GM18873 (cell line): Measurements from ENCODE around the gene ATP2C1.
"Not testable (repeated sequence)": the region's sequence is repeated elsewhere in the genome, so short reads cannot be mapped to it uniquely, and the experiment has no call there.

ENCODE experiments used
- ATAC-seq: cut with Tn5 transposase; IDR thresholded peaks from one replicate; pipeline ENCODE4 v1.9.1; 2021; ENCODE audit warnings: mild to moderate bottlenecking, moderate library complexity, moderate number of reproducible peaks; ENCODE audit not compliant: unreplicated experiment, low FRiP score

The ATP2C1 gene

DNA sequence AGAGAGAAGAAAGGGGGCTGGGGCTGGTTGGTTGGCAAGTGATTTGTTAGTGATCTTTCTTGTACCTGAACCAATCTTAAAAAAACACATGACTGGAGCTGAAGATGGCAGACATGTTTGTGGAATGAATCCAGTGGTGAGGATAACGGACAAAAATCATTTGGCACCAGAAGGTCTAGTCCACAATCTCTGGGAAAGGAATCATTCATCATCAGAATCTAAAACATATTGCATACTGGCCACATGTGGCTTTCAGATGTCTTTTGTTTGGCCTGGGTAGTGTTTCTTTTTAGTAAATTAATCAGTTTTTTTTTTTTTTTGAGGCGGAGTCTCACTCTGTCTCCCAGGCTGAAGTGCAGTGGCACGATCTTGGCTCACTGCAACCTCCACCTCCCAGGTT lies 137.8 kb downstream of the ATP2C1 start:
- ATAC-seq: no peak

DNA sequence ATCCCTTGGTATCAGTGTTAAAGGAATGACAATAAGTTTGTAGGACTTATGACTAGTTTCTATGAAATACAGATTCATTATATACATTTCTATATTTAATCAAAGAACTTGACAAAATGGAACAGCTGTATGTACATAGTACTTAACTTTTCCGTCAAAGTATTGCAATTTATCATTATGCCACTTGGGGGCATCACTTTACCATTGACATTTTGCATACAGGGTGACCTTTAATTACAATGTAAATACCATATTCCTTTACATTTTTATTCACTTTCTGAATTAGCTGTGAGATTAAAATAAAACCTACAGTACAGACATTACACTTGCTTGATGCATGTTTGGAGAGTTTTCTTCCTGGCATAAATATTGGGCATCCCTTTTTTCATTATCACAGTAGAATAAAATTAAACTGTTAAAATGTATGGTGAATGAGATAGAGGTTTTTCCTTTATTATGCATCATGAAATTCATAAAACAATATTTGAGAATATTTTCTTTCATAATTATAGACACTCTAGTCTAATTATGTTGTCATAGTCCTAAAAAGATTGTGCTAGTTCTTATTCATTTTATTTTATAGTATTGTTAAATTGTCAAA lies 139.7 kb downstream of the ATP2C1 start:
- no peak for ATAC-seq

- no peak for ATAC-seq
These were observed 142.4 kb downstream of the ATP2C1 start for GRCh38 chr3:131036200-131036816.

DNA sequence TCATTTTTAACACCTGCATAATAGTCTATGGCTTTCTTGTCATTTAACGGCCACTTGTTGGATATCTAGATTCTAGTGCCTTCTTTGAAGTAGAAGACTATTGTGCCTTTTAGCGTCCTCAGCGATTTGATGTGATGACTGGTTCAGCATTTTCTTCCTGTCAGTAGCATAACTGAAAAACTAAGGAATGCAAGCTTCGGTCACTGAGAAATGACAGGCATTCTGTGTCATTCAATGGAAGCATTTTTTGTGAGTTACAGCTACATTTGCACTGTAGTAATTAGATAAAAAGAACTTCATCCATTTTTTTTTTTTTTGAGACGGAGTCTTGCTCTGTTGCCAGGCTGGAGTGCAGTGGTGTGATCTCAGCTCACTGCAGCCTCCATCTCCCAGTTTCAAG lies 143.1 kb downstream of the ATP2C1 start:
- no peak for ATAC-seq

GRCh38 chr3:131038326-131038725 lies 144.4 kb downstream of the ATP2C1 start:
- no peak for ATAC-seq

DNA sequence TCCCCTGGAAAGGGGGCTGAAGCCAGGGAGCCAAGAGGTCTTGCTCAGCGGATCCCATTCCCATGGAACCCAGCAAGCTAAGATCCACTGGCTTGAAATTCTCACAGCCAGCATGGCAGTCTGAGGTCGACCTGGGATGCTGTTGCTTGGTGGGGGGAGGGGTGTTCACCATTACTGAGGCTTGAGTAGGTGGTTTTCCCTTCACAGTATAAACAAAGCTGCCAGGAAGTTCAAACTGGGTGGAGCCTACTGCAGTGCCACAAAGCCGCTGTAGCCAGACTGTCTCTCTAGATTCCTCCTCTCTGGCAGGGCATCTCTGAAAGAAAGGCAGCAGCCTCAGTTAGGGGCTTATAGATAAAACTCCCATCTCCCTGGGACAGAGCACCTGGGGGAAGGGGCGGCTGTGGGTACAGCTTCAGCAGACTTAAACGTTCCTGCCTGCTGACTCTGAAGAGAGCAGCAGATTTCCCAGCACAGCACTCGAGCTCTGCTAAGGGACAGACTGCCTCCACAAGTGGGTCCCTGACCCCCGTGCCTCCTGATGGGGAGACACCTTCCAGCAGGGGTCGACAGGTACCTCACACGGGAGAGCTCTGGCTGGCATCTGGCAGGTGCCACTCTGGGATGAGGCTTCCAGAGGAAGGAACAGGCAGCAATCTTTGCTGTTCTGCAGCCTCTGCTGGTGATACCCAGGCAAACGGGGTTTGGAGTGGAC lies 148.5 kb downstream of the ATP2C1 start:
- ATAC-seq: not testable (repeated sequence)

GRCh38 chr3:131047582-131047981 lies 153.7 kb downstream of the ATP2C1 start:
- ATAC-seq: no peak

DNA sequence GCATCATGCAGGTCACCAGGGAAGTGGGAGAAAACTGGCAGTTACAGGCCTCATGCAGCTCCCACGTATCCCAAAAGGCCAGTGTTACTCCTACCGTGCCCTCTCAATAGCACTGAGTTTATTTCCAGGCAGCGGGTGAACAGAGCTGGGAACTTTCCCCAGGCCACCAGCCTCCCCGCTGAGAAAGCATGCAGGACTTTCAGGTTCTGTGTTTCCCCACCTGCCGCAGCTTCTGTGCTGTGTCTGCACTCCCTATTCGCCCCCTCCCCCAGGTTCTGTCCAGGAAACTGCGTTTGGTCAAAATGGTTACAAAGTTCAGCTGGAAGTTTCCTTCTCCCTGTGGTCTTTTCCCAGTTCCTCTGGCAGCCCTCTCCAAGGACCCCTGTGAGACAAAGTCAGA lies 154.1 kb downstream of the ATP2C1 start:
- no peak for ATAC-seq

GRCh38 chr3:131050001-131050400 lies 156.1 kb downstream of the ATP2C1 start:
- ATAC-seq: no peak

DNA sequence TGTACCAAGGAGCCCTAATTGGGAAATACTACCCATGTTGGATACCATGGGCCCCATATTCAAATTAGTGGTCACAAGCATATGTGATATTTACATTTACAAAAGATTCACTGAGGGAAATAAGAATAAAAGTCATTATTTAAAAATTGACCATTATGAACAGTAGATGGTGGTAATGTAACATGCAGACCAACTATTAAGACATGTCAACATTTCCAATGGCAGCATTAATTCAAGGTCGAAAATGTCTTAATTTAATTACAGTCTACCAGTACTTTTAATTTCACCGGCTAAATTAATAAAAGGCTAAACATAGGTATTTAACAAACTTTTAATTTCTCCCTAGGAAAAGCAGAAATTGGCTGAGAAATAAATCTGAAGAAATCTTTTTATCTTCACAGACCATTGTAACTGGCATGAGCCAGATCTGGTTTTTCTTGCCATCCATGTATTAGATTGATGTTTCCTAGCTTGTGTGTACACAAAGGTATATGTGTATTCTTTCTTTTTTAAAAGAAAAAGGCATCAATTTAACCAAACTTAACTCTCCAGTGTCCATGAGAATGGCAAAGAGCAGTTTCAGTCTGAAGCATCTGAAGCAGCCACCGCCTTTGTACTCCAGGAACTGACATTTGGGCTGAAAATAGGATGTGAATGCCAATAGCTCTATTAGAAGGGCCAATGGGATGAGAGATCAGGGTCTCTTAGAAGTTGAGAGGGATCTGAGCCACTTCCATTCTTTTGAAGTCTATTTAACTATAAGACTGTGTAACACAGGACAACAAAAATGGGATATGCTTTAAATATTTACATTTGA lies 159.4 kb downstream of the ATP2C1 start:
- no peak for ATAC-seq
